HG02852 (cell line): ENCODE data around the gene RFTN2.
"Not testable (repeated sequence)": the region's sequence is repeated elsewhere in the genome, so short reads cannot be mapped to it uniquely, and the experiment has no call there.

Experiments
- ATAC-seq: cut with Tn5 transposase; IDR thresholded peaks from one replicate; pipeline ENCODE4 v1.9.1; 2021; ENCODE audit warnings: mild to moderate bottlenecking, moderate library complexity; ENCODE audit not compliant: unreplicated experiment

Gene RFTN2

GRCh38 chr2:197675711-197676188 is 363 bp upstream of the RFTN2 start:
- ATAC-seq, result no peak

- no peak for ATAC-seq
These were observed 796 bp downstream of the RFTN2 start for GRCh38 chr2:197674591-197674990.

- ATAC-seq, result no peak
These were observed 1.3 kb downstream of the RFTN2 start for GRCh38 chr2:197674060-197674459.

- no peak for ATAC-seq
These were observed 1.8 kb downstream of the RFTN2 start for GRCh38 chr2:197673606-197674005.

GRCh38 chr2:197673106-197673505 is 2.3 kb downstream of the RFTN2 start:
- no peak for ATAC-seq

- ATAC-seq, result no peak
These were observed 3.0 kb downstream of the RFTN2 start for GRCh38 chr2:197672371-197672893.

GRCh38 chr2:197669077-197669476 is 6.3 kb downstream of the RFTN2 start:
- no peak for ATAC-seq

- no peak for ATAC-seq
These were observed 7.1 kb downstream of the RFTN2 start for GRCh38 chr2:197668296-197668695.

GRCh38 chr2:197666277-197666676 is 9.1 kb downstream of the RFTN2 start:
- ATAC-seq, result no peak

GRCh38 chr2:197661626-197662025 is 13.8 kb downstream of the RFTN2 start:
- ATAC-seq, result no peak

GRCh38 chr2:197657562-197657961 is 17.8 kb downstream of the RFTN2 start:
- ATAC-seq, result no peak

GRCh38 chr2:197647961-197648690 is 27.3 kb downstream of the RFTN2 start:
- no peak for ATAC-seq

- ATAC-seq, result no peak
These were observed 33.7 kb downstream of the RFTN2 start for GRCh38 chr2:197641666-197642065.

- ATAC-seq, result not testable (repeated sequence)
These were observed 34.7 kb downstream of the RFTN2 start for GRCh38 chr2:197640571-197641122.

GRCh38 chr2:197633109-197633657 is 42.2 kb downstream of the RFTN2 start:
- no peak for ATAC-seq

- peak; percentile 64 for ATAC-seq
These were observed 47.3 kb downstream of the RFTN2 start for GRCh38 chr2:197628043-197628500.

GRCh38 chr2:197626965-197627625 is 48.3 kb downstream of the RFTN2 start:
- ATAC-seq, result no peak

GRCh38 chr2:197620133-197620532 is 55.3 kb downstream of the RFTN2 start:
- ATAC-seq, result no peak

- no peak for ATAC-seq
These were observed 60.3 kb downstream of the RFTN2 start for GRCh38 chr2:197615016-197615652.

- ATAC-seq, result no peak
These were observed 60.9 kb downstream of the RFTN2 start for GRCh38 chr2:197614532-197614931.

- ATAC-seq, result no peak
These were observed 61.8 kb downstream of the RFTN2 start for GRCh38 chr2:197613509-197613987.
